H1 (cell line): ENCODE measurements around the gene SLC2A2. TPM values are rescaled to one million over a fixed set of nuclear protein-coding genes. Genes with fewer than 3 reads are reported as not detected.

Source experiments
- CTCF ChIA-PET: fragments of 300-600 bp; sonication (Branson Sonifier 250); formaldehyde crosslinking; loops from one replicate; lab custom pipeline; 2021; ENCODE audit not compliant: partially characterized antibody; lab: Charles Lee
- POLR2A ChIA-PET: fragments of 300-600 bp; sonication (Branson Sonifier 250); formaldehyde crosslinking; loops from one replicate; lab custom pipeline; 2021; ENCODE audit warnings: inconsistent platforms; ENCODE audit not compliant: partially characterized antibody; lab: Charles Lee
- DNase-seq, 2 experiments: peaks; one replicate each; pipeline versions ENCODE4 v3.0.0 to v3.0.0-alpha.2; 2010 to 2022; ENCODE audit warnings: low spot score in 2 of 2, low read depth in 1 of 2, mixed read lengths in 1 of 2
- FAIRE-seq: peaks from 2 replicates; lab custom pipeline; 2011; peaks lifted over from hg19 to GRCh38; lab: Jason Lieb, UNC
- H2AFZ ChIP-seq: 2 replicates; pipeline ENCODE4 v1.8.1; 2012; ENCODE audit warnings: low read length, inconsistent platforms
- H2AK5ac ChIP-seq: 2 replicates; pipeline ENCODE4 v1.6.1; 2013; ENCODE audit warnings: low read depth, low read length
- H2BK120ac ChIP-seq: replicated peaks from 2 replicates; pipeline ENCODE3; 2013; ENCODE audit warnings: low read depth, low read length, inconsistent platforms
- H2BK12ac ChIP-seq: 2 replicates; pipeline ENCODE4 v1.6.1; 2013; ENCODE audit warnings: low read depth, low read length
- H2BK15ac ChIP-seq: 2 replicates; pipeline ENCODE4 v1.6.1; 2013; ENCODE audit warnings: low read length
- H2BK20ac ChIP-seq: 2 replicates; pipeline ENCODE4 v1.6.1; 2013; ENCODE audit warnings: low read length
- H2BK5ac ChIP-seq: 2 replicates; pipeline ENCODE4 v1.6.1; 2013; ENCODE audit warnings: low read depth, low read length
- H3K14ac ChIP-seq: 2 replicates; pipeline ENCODE4 v1.6.1; 2013; ENCODE audit warnings: inconsistent platforms; ENCODE audit not compliant: insufficient read length
- H3K18ac ChIP-seq: 2 replicates; pipeline ENCODE4 v1.6.1; 2013; ENCODE audit warnings: low read length; ENCODE audit errors: extremely low read depth
- H3K23ac ChIP-seq: 2 replicates; pipeline ENCODE4 v1.6.1; 2013; ENCODE audit warnings: inconsistent platforms; ENCODE audit not compliant: insufficient read length
- H3K23me2 ChIP-seq: 2 replicates; pipeline ENCODE4 v1.6.1; 2013; ENCODE audit warnings: low read depth, low read length
- H3K27ac ChIP-seq: 2 replicates; pipeline ENCODE4 v1.6.1; 2011; ENCODE audit warnings: low read depth, low read length, inconsistent platforms
- H3K27me3 ChIP-seq, 4 experiments: replicated peaks in 1 of 4; 1 replicate in 1 of 4; 2 replicates in 3 of 4; pipeline versions ENCODE4 v1.6.1 to v1.8.1; 2011 to 2013; ENCODE audit warnings: low read length in 3 of 4, mild to moderate bottlenecking in 3 of 4, inconsistent platforms in 2 of 4, mixed read lengths in 2 of 4, moderate library complexity in 1 of 4; ENCODE audit not compliant: control insufficient read depth in 3 of 4, insufficient read depth in 3 of 4; ENCODE audit errors: extremely low read depth in 1 of 4
- H3K36me3 ChIP-seq, 4 experiments: 2 replicates each; pipeline versions ENCODE4 v1.6.1 to v1.8.1; 2011 to 2013; ENCODE audit warnings: mild to moderate bottlenecking in 4 of 4, low read length in 3 of 4, moderate library complexity in 2 of 4, control low read depth in 1 of 4, inconsistent platforms in 1 of 4; ENCODE audit not compliant: insufficient read depth in 4 of 4, control insufficient read depth in 2 of 4
- H3K4ac ChIP-seq: replicated peaks from 2 replicates; pipeline ENCODE3; 2013; ENCODE audit warnings: low read length, low read depth, mixed read lengths, inconsistent platforms; ENCODE audit not compliant: insufficient read length
- H3K4me1 ChIP-seq, 4 experiments: replicated peaks in 1 of 4; 1 replicate in 1 of 4; 2 replicates in 3 of 4; pipeline versions ENCODE4 v1.6.1 to v1.8.1; 2011 to 2013; ENCODE audit warnings: low read length in 3 of 4, inconsistent platforms in 2 of 4, mixed read lengths in 1 of 4; ENCODE audit not compliant: insufficient read depth in 4 of 4, control insufficient read depth in 3 of 4
- H3K4me2 ChIP-seq, 2 experiments: 2 replicates each; pipeline versions ENCODE4 v1.6.1 to v1.8.1; 2011 to 2013; ENCODE audit warnings: low read depth in 2 of 2, low read length in 2 of 2, control low read depth in 1 of 2, inconsistent platforms in 1 of 2, mild to moderate bottlenecking in 1 of 2; ENCODE audit not compliant: insufficient read depth in 1 of 2
- H3K4me3 ChIP-seq, 4 experiments: fragments of 200-600, 300-600 bp in 1 of 4; sonication (generic), shearing (Covaris generic), sonication (Bioruptor Twin) in 1 of 4; 2 replicates each; pipeline versions ENCODE4 v1.5.1 to v1.8.1; 2011 to 2016; ENCODE audit warnings: low read length in 4 of 4, low read depth in 3 of 4, control low read depth in 2 of 4, inconsistent platforms in 2 of 4, mild to moderate bottlenecking in 2 of 4, mixed read lengths in 1 of 4, moderate library complexity in 1 of 4; ENCODE audit not compliant: insufficient read depth in 2 of 4; ENCODE audit errors: extremely low read depth in 1 of 4
- H3K56ac ChIP-seq: replicated peaks from 2 replicates; pipeline ENCODE3; 2013; ENCODE audit warnings: low read depth, mild to moderate bottlenecking, mixed read lengths, low read length, inconsistent platforms; ENCODE audit not compliant: insufficient read length
- H3K79me1 ChIP-seq: 2 replicates; pipeline ENCODE4 v1.6.1; 2013; ENCODE audit warnings: low read depth, low read length, control low read depth
- H3K79me2 ChIP-seq, 2 experiments: 2 replicates each; pipeline versions ENCODE4 v1.6.1 to v1.8.1; 2012 to 2013; ENCODE audit warnings: low read length in 2 of 2, mild to moderate bottlenecking in 2 of 2, inconsistent platforms in 1 of 2; ENCODE audit not compliant: insufficient read depth in 2 of 2, control insufficient read depth in 1 of 2
- H3K9ac ChIP-seq, 4 experiments: replicated peaks in 1 of 4; 1 replicate in 1 of 4; 2 replicates in 3 of 4; pipeline versions ENCODE4 v1.6.1 to v1.8.1; 2011 to 2013; ENCODE audit warnings: low read depth in 3 of 4, low read length in 3 of 4, control low read depth in 2 of 4, mild to moderate bottlenecking in 2 of 4, moderate library complexity in 2 of 4, inconsistent platforms in 1 of 4; ENCODE audit errors: extremely low read depth in 1 of 4
- H3K9me3 ChIP-seq, 2 experiments: 2 replicates each; pipeline versions ENCODE4 v1.6.1 to v1.8.1; 2012 to 2013; ENCODE audit warnings: mild to moderate bottlenecking in 2 of 2, moderate library complexity in 2 of 2, control low read depth in 1 of 2, inconsistent platforms in 1 of 2, low read depth in 1 of 2, low read length in 1 of 2, mixed read lengths in 1 of 2; ENCODE audit not compliant: insufficient read depth in 2 of 2
- H4K20me1 ChIP-seq, 2 experiments: replicated peaks in 1 of 2; 2 replicates each; pipeline versions ENCODE3 to v1.8.1; 2011 to 2013; ENCODE audit warnings: inconsistent platforms in 2 of 2, low read length in 2 of 2, mild to moderate bottlenecking in 1 of 2; ENCODE audit not compliant: insufficient read depth in 2 of 2, control insufficient read depth in 1 of 2
- H4K5ac ChIP-seq: 2 replicates; pipeline ENCODE4 v1.6.1; 2013; ENCODE audit warnings: low read length, low read depth, mixed read lengths, inconsistent platforms; ENCODE audit not compliant: insufficient read length
- H4K8ac ChIP-seq: 2 replicates; pipeline ENCODE4 v1.8.0; 2013; ENCODE audit warnings: mild to moderate bottlenecking, moderate library complexity, low read length, inconsistent platforms; ENCODE audit not compliant: insufficient read depth; ENCODE audit errors: extremely low read depth
- H4K91ac ChIP-seq: replicated peaks from 2 replicates; pipeline ENCODE3; 2013; ENCODE audit warnings: low read length, mixed read lengths, inconsistent platforms; ENCODE audit not compliant: insufficient read length
- CREB1 ChIP-seq: IDR thresholded peaks from 2 replicates; pipeline ENCODE4 v1.6.1; 2012; ENCODE audit warnings: inconsistent platforms
- EGR1 ChIP-seq: IDR thresholded peaks from 2 replicates; pipeline ENCODE4 v1.6.1; 2011; ENCODE audit warnings: low read depth, low read length, borderline replicate concordance
- RFX5 ChIP-seq: IDR thresholded peaks from 2 replicates; pipeline ENCODE4 v1.6.1; 2011; ENCODE audit warnings: low read depth, low read length, improper control_type of control experiment, borderline replicate concordance
- TCF12 ChIP-seq: IDR thresholded peaks from 2 replicates; pipeline ENCODE4 v1.6.1; 2011; ENCODE audit warnings: low read depth, mild to moderate bottlenecking, low read length
- WGBS, 2 experiments: shearing (Covaris generic) in 1 of 2; methylation state at CpG; one replicate each; pipeline versions ENCODE4 v1.1.6 to v1.1.7; 2013 to 2015; ENCODE audit warnings: low lambda C conversion rate in 2 of 2, mixed read lengths in 2 of 2, inconsistent platforms in 1 of 2, low coverage in 1 of 2, missing lambda C conversion rate in 1 of 2; ENCODE audit not compliant: insufficient replicate concordance in 2 of 2, insufficient coverage in 1 of 2, insufficient read length in 1 of 2; ENCODE audit errors: extremely low coverage in 1 of 2, missing lambda C conversion rate in 1 of 2; 5-methylcytosine and 5-hydroxymethylcytosine counted together
- polyA plus RNA-seq, 7 experiments: library from polyadenylated mRNA; depleted of rRNA in 3 of 7; stranded (reverse) in 5 of 7; unstranded in 2 of 7; fragments of >200 nt in 5 of 7; fragments of 200-250 nt in 2 of 7; gene quantifications; 1 replicate in 5 of 7; 2 replicates in 1 of 7; 4 replicates in 1 of 7; pipeline versions ENCODE4 v1.2.1 to v1.2.3, GENCODE V29; 2011 to 2013; ENCODE audit warnings: missing spikeins in 2 of 7, mixed read lengths in 2 of 7
- total RNA-seq: library from RNA; stranded (reverse); fragmentation: NEBNext Ultra II Directional; extraction: Animal tissue kit (Norgen Biotek cat#: 25700); gene quantifications from 2 replicates; pipeline ENCODE4 v1.2.1, GENCODE V29; 2021

Gene SLC2A2
- total and polyA plus RNA-seq, 2 of the 8 experiments (the other 6 are each of a cell fraction or from before 2014, with no cell fraction given): not detected

GRCh38 chr3:171058058-171058457 lies 31.5 kb upstream of the SLC2A2 start:
- DNase-seq: no peak
- Histone ChIP-seq H2BK120ac (no peak overlapping the region), H3K23ac (no peak overlapping the region), H2BK12ac (no peak overlapping the region), H3K9me3 (no peaks in the 10 kb centered on the region), H2AK5ac (no peak overlapping the region), H3K4ac (no peak overlapping the region), H2BK15ac (no peak overlapping the region), H3K56ac (no peak overlapping the region), H4K8ac (no peak overlapping the region), H3K18ac (no peak overlapping the region), H3K79me1 (no peaks in the 10 kb centered on the region), H3K4me3 (no peak overlapping the region), H3K23me2 (no peaks in the 10 kb centered on the region), H3K9ac (no peak overlapping the region), H3K36me3 (no peaks in the 10 kb centered on the region), H3K27ac (no peak overlapping the region), H3K14ac (no peak overlapping the region), H4K20me1 (no peaks in the 10 kb centered on the region), H2BK20ac (no peak overlapping the region), H4K5ac (no peak overlapping the region), H2BK5ac (no peak overlapping the region), H3K27me3 (no peaks in the 10 kb centered on the region), H3K79me2 (no peaks in the 10 kb centered on the region), H2AFZ (no peak overlapping the region), H4K91ac (no peak overlapping the region), H3K4me2 (no peak overlapping the region), H3K4me1 (peaks cover 0 to 9% (median 5%) of the 10 kb centered on the region in 4 experiments; a peak in 6 of 7 replicates)
- no peak for TF ChIP-seq TCF12
- TF ChIP-seq CREB1: no peak
- TF ChIP-seq RFX5: no peak
- no peak for TF ChIP-seq EGR1
- 83% methylated on average over 1 of the region's 1 CpG; no CpG with 5 or more reads in 1 of the 2 experiments for WGBS, 2 experiments
- ChIA-PET POLR2A (no interaction called here), CTCF (interaction anchor here (1.0 to 1.6 kb wide), 3 partner anchors 8 to 113 kb away, joined by 3 read pairs; no protein-coding TSS in a partner anchor)
- no peak for FAIRE-seq
